IMR-90 (cell line): ENCODE data around the gene FATE1. TPM values are rescaled to one million over a fixed set of nuclear protein-coding genes. Genes with fewer than 3 reads are reported as not detected.

ENCODE experiments used
- ATAC-seq: fragments of 200-7000 bp; cut with Tn5 transposase; 2 replicates; pipeline ENCODE4 v1.9.1; 2020; ENCODE audit warnings: low read depth, mild to moderate bottlenecking, moderate library complexity
- BruUV-seq: library from RNA; stranded (reverse); fragments of 400-500 nt; replicated peaks from 2 replicates; lab custom pipeline; 2021; lab: Mats Ljungman, UMichigan
- CTCF ChIA-PET: fragments of 300-600 bp; formaldehyde crosslinking; extraction: SDS; loops from one replicate; lab custom pipeline; 2021; ENCODE audit warnings: antibody characterized with exemption; lab: Yijun Ruan, JAX
- POLR2A ChIA-PET: fragments of 300-600 bp; sonication (Branson Sonifier 250); formaldehyde crosslinking; loops from one replicate; lab custom pipeline; 2022; ENCODE audit warnings: antibody characterized with exemption; ENCODE audit not compliant: unreplicated experiment; lab: Charles Lee
- DNase-seq: peaks from one replicate; pipeline ENCODE4 v3.0.0; 2013
- H2AFZ ChIP-seq: replicated peaks from 2 replicates; pipeline ENCODE3; 2013; ENCODE audit warnings: low read length, mild to moderate bottlenecking; ENCODE audit not compliant: poor library complexity
- H2AK5ac ChIP-seq: 2 replicates; pipeline ENCODE4 v1.6.1; 2013; ENCODE audit warnings: low read depth, low read length, inconsistent platforms
- H2AK9ac ChIP-seq: replicated peaks from 2 replicates; pipeline ENCODE3; 2013; ENCODE audit warnings: mild to moderate bottlenecking, low read depth, low read length, moderate library complexity; ENCODE audit not compliant: poor library complexity
- H2BK120ac ChIP-seq: 2 replicates; pipeline ENCODE4 v1.6.1; 2013; ENCODE audit warnings: low read depth, low read length, inconsistent platforms
- H2BK15ac ChIP-seq: 3 replicates; pipeline ENCODE4 v1.6.1; 2013; ENCODE audit warnings: low read depth, low read length, inconsistent platforms
- H2BK20ac ChIP-seq: 2 replicates; pipeline ENCODE4 v1.6.1; 2013; ENCODE audit warnings: low read depth, mild to moderate bottlenecking, inconsistent platforms, low read length, moderate library complexity
- H2BK5ac ChIP-seq: 2 replicates; pipeline ENCODE4 v1.6.1; 2013; ENCODE audit warnings: mild to moderate bottlenecking, low read depth, low read length, inconsistent platforms; ENCODE audit not compliant: poor library complexity, severe bottlenecking
- H3K14ac ChIP-seq: replicated peaks from 2 replicates; pipeline ENCODE4 v1.6.1; 2013; ENCODE audit warnings: low read depth, low read length, inconsistent platforms
- H3K18ac ChIP-seq: 2 replicates; pipeline ENCODE4 v1.6.1; 2013; ENCODE audit warnings: low read depth, low read length, control low read depth
- H3K23ac ChIP-seq: 2 replicates; pipeline ENCODE4 v1.6.1; 2013; ENCODE audit warnings: low read depth, low read length, inconsistent platforms
- H3K27ac ChIP-seq: 2 replicates; pipeline ENCODE4 v1.5.1; 2013; ENCODE audit warnings: mild to moderate bottlenecking, control low read depth, low read length; ENCODE audit not compliant: insufficient read depth
- H3K27me3 ChIP-seq: 2 replicates; pipeline ENCODE4 v1.6.1; 2013; ENCODE audit warnings: low read length; ENCODE audit not compliant: control insufficient read depth, insufficient read depth
- H3K36me3 ChIP-seq: 2 replicates; pipeline ENCODE4 v1.6.1; 2013; ENCODE audit warnings: low read length, mixed read lengths; ENCODE audit not compliant: control insufficient read depth, insufficient read depth
- H3K4ac ChIP-seq: 2 replicates; pipeline ENCODE4 v1.6.1; 2013; ENCODE audit warnings: low read depth, low read length, inconsistent platforms
- H3K4me1 ChIP-seq: 2 replicates; pipeline ENCODE4 v1.6.1; 2013; ENCODE audit warnings: low read length, mixed read lengths; ENCODE audit not compliant: control insufficient read depth, insufficient read depth
- H3K4me2 ChIP-seq: 2 replicates; pipeline ENCODE4 v1.6.1; 2013; ENCODE audit warnings: low read depth, mild to moderate bottlenecking, control low read depth, low read length, moderate library complexity
- H3K4me3 ChIP-seq: 2 replicates; pipeline ENCODE4 v1.5.1; 2013; ENCODE audit warnings: low read depth, mild to moderate bottlenecking, control low read depth, low read length, moderate library complexity; ENCODE audit not compliant: insufficient read depth
- H3K56ac ChIP-seq: 2 replicates; pipeline ENCODE4 v1.6.1; 2013; ENCODE audit warnings: low read length, inconsistent platforms; ENCODE audit not compliant: insufficient read depth; ENCODE audit errors: extremely low read depth
- H3K79me1 ChIP-seq, 2 experiments: 2 replicates each; pipeline ENCODE4 v1.6.1; 2013; ENCODE audit warnings: low read length in 2 of 2, inconsistent platforms in 1 of 2, low read depth in 1 of 2
- H3K9ac ChIP-seq: 2 replicates; pipeline ENCODE4 v1.6.1; 2013; ENCODE audit warnings: low read depth, low read length, control low read depth
- H3K9me1 ChIP-seq: 2 replicates; pipeline ENCODE4 v1.6.1; 2013; ENCODE audit warnings: low read length, inconsistent platforms; ENCODE audit not compliant: insufficient read depth
- H3K9me3 ChIP-seq: 2 replicates; pipeline ENCODE4 v1.6.1; 2013; ENCODE audit warnings: low read length; ENCODE audit not compliant: control insufficient read depth, insufficient read depth
- H4K20me1 ChIP-seq: 2 replicates; pipeline ENCODE4 v1.6.1; 2013; ENCODE audit warnings: low read length, inconsistent platforms; ENCODE audit not compliant: insufficient read depth
- H4K5ac ChIP-seq: 2 replicates; pipeline ENCODE4 v1.6.1; 2013; ENCODE audit warnings: mild to moderate bottlenecking, low read depth, low read length, control low read depth
- H4K8ac ChIP-seq, 2 experiments: 2 replicates each; pipeline ENCODE4 v1.6.1; 2013; ENCODE audit warnings: low read depth in 2 of 2, low read length in 2 of 2, control low read depth in 1 of 2, inconsistent platforms in 1 of 2
- H4K91ac ChIP-seq: 2 replicates; pipeline ENCODE4 v1.6.1; 2013; ENCODE audit warnings: low read depth, low read length, inconsistent platforms; ENCODE audit not compliant: insufficient read depth
- BHLHE40 ChIP-seq: fragments of 150-350 bp; IDR thresholded peaks from 2 replicates; pipeline ENCODE4 v1.6.1; 2016; ENCODE audit warnings: mild to moderate bottlenecking, low read depth, low read length
- CEBPB ChIP-seq: IDR thresholded peaks from 2 replicates; pipeline ENCODE4 v1.6.1; 2012; ENCODE audit warnings: low read depth, low read length, improper control_type of control experiment
- CHD1 ChIP-seq: IDR thresholded peaks from 2 replicates; pipeline ENCODE4 v1.6.1; 2012; ENCODE audit warnings: low read depth, low read length, improper control_type of control experiment
- MAFK ChIP-seq: IDR thresholded peaks from 2 replicates; pipeline ENCODE4 v1.6.1; 2012; ENCODE audit warnings: low read depth, low read length, improper control_type of control experiment
- MAZ ChIP-seq: IDR thresholded peaks from 2 replicates; pipeline ENCODE4 v1.6.1; 2012; ENCODE audit warnings: low read depth, mild to moderate bottlenecking, low read length, improper control_type of control experiment, moderate library complexity, borderline replicate concordance
- NFE2L2 ChIP-seq: fragments of 150-350 bp; IDR thresholded peaks from 2 replicates; pipeline ENCODE4 v1.6.1; 2016; ENCODE audit warnings: low read depth, mild to moderate bottlenecking, low read length
- POLR2A ChIP-seq: IDR thresholded peaks from 2 replicates; pipeline ENCODE4 v1.6.1; 2012; ENCODE audit warnings: mild to moderate bottlenecking, low read depth, low read length
- RCOR1 ChIP-seq: IDR thresholded peaks from 2 replicates; pipeline ENCODE4 v1.6.1; 2012; ENCODE audit warnings: mild to moderate bottlenecking, low read length, improper control_type of control experiment; ENCODE audit not compliant: insufficient replicate concordance
- RFX5 ChIP-seq: IDR thresholded peaks from 2 replicates; pipeline ENCODE4 v1.8.0; 2012; ENCODE audit warnings: low read depth, mild to moderate bottlenecking, low read length, moderate library complexity
- SMC3 ChIP-seq: fragments of 150-350 bp; IDR thresholded peaks from 2 replicates; pipeline ENCODE4 v1.6.1; 2016; ENCODE audit warnings: low read depth, mild to moderate bottlenecking, antibody characterized with exemption, low read length, moderate library complexity
- WGBS, 2 experiments: methylation state at CpG; one replicate each; pipeline versions ENCODE4 v1.1.5 to v1.1.7; 2013; ENCODE audit warnings: missing lambda C conversion rate in 2 of 2; ENCODE audit not compliant: insufficient read length in 1 of 2; ENCODE audit errors: extremely low coverage in 2 of 2; 5-methylcytosine and 5-hydroxymethylcytosine counted together
- dilution Hi-C: fragments of 300-500 bp; cut with HindIII; formaldehyde crosslinking; loops from one replicate; pipeline ENCODE4 v1.14.3; 2018; ENCODE audit warnings: low sequenced_read_pairs; ENCODE audit not compliant: unreplicated experiment
- in situ Hi-C: fragments of 300-500 bp; cut with MboI; formaldehyde crosslinking; loops from 3 replicates; pipeline ENCODE4 v1.14.3; 2019; ENCODE audit warnings: low sequenced_read_pairs, inconsistent platforms, mixed read lengths
- intact Hi-C: fragments of 100-400 bp; cut with micrococcal nuclease; formaldehyde crosslinking; loops from 2 replicates; pipeline ENCODE4 v1.10.0; 2022
- polyA plus RNA-seq, 3 experiments: library from polyadenylated mRNA; depleted of rRNA; stranded (reverse); fragments of >200 nt; gene quantifications; 2 replicates each; pipeline ENCODE4 v1.2.3, GENCODE V29; 2012; ENCODE audit warnings: low replicate concordance in 1 of 3
- total RNA-seq: library from RNA; depleted of rRNA; stranded (reverse); fragments of >200 nt; gene quantifications from 2 replicates; pipeline ENCODE4 v1.2.3, GENCODE V29; 2012
- TF ChIP-seq, protein P1 (sequence below): fragments of 150-350 bp; IDR thresholded peaks from 2 replicates; pipeline ENCODE4 v1.6.1; 2016; ENCODE audit warnings: low read depth, mild to moderate bottlenecking, low read length, moderate library complexity, borderline replicate concordance
- TF ChIP-seq, protein P2 (sequence below): fragments of 150-350 bp; IDR thresholded peaks from 2 replicates; pipeline ENCODE4 v1.6.1; 2017; ENCODE audit warnings: mild to moderate bottlenecking, antibody characterized with exemption, low read length, low read depth

The FATE1 gene
- total and polyA plus RNA-seq, 2 of the 4 experiments (the other 2 are of a cell fraction): not detected

DNA sequence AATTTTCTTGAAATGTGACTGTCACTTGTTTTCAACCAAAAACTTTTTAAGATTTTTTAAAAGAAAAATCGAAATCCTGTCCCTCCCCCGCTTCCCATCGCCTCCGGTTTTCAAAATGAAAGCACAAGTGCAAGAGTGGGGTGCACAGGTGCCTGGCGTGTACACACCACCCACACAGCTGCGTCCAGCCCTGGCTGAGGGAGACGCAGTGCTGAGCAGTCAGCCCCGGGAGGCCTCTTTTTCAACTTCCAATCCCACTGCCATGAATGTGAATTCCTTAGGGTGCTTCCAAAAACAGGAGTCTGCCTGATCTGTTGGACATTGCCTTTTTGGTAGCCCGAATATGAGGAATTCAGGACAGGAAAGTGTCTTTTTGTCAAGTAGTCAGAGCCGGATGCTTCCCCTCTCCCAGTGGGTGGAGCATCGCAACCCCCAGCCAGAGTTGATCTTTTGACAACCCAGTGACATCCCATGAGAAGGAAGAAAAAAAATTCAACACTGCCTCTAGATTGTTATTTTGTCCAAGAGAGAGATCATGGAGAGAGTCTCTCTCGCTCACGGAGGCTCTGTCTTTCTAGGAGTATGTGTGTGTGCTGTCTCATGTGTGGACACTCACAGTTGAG, 11.7 kb upstream of the FATE1 start:
- no peak overlapping the region for H2BK15ac ChIP-seq
- H3K79me1 ChIP-seq: no peaks in the 10 kb centered on the region
- in situ Hi-C loops: no loop called here
- no peak overlapping the region for H4K5ac ChIP-seq
- ChIA-PET POLR2A (no interaction called here), CTCF (no interaction called here)
- no peak overlapping the region for H2AFZ ChIP-seq
- no peaks in the 10 kb centered on the region for H3K36me3 ChIP-seq
- no peaks in the 10 kb centered on the region for H4K20me1 ChIP-seq
- H3K27ac ChIP-seq: no peak overlapping the region
- intact Hi-C loops: no loop called here
- H2AK9ac ChIP-seq: no peak overlapping the region
- no peak overlapping the region for H2BK120ac ChIP-seq
- H3K9me3 ChIP-seq: peaks cover 7% of the 10 kb centered on the region; the same call in 1 of the 2 replicates
- no peak overlapping the region for H3K14ac ChIP-seq
- dilution Hi-C loops: no loop called here
- no peak overlapping the region for H2BK5ac ChIP-seq
- no peak for ATAC-seq
- no peak overlapping the region for H4K91ac ChIP-seq
- no peak overlapping the region for H3K4me3 ChIP-seq
- no peak overlapping the region for H3K4ac ChIP-seq
- H3K4me2 ChIP-seq: no peak overlapping the region
- no peak overlapping the region for H4K8ac ChIP-seq
- H3K9ac ChIP-seq: no peak overlapping the region
- no CpG with 5 or more reads among the region's 13 CpGs for WGBS, 2 experiments
- H3K18ac ChIP-seq: no peak overlapping the region
- no peaks in the 10 kb centered on the region for H3K27me3 ChIP-seq
- H3K56ac ChIP-seq: no peak overlapping the region
- H3K4me1 ChIP-seq: no peaks in the 10 kb centered on the region
- no peak for TF ChIP-seq CEBPB
- TF ChIP-seq RFX5: no peak
- TF ChIP-seq, protein P1, sequence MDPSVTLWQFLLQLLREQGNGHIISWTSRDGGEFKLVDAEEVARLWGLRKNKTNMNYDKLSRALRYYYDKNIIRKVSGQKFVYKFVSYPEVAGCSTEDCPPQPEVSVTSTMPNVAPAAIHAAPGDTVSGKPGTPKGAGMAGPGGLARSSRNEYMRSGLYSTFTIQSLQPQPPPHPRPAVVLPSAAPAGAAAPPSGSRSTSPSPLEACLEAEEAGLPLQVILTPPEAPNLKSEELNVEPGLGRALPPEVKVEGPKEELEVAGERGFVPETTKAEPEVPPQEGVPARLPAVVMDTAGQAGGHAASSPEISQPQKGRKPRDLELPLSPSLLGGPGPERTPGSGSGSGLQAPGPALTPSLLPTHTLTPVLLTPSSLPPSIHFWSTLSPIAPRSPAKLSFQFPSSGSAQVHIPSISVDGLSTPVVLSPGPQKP: no peak
- TF ChIP-seq BHLHE40: no peak
- no peak for TF ChIP-seq CHD1
- TF ChIP-seq NFE2L2: no peak
- no peak for TF ChIP-seq SMC3
- no peak for TF ChIP-seq MAZ
- TF ChIP-seq RCOR1: no peak
- TF ChIP-seq, protein P2, sequence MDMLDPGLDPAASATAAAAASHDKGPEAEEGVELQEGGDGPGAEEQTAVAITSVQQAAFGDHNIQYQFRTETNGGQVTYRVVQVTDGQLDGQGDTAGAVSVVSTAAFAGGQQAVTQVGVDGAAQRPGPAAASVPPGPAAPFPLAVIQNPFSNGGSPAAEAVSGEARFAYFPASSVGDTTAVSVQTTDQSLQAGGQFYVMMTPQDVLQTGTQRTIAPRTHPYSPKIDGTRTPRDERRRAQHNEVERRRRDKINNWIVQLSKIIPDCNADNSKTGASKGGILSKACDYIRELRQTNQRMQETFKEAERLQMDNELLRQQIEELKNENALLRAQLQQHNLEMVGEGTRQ: no peak
- no peak for TF ChIP-seq POLR2A
- TF ChIP-seq MAFK: no peak
- H3K9me1 ChIP-seq: no peaks in the 10 kb centered on the region
- BruUV-seq: no TSS peak
- H2AK5ac ChIP-seq: no peak overlapping the region
- H3K23ac ChIP-seq: no peak overlapping the region
- H2BK20ac ChIP-seq: no peak overlapping the region
- DNase-seq: no peak
